Fibroblast of mammary gland (primary cell): ENCODE results near the gene FKRP.
"Not testable (repeated sequence)": the region's sequence is repeated elsewhere in the genome, so short reads cannot be mapped to it uniquely, and the experiment has no call there.

ENCODE experiments used
- DNase-seq: peaks from one replicate; pipeline ENCODE4 v3.0.0-alpha.2; 2010; ENCODE audit warnings: low read depth
- H3K4me3 ChIP-seq: 2 replicates; pipeline ENCODE4 v1.5.1; 2011; ENCODE audit warnings: low read depth, mild to moderate bottlenecking, low read length, moderate library complexity; ENCODE audit not compliant: control insufficient read depth
- TF ChIP-seq, protein P1 (sequence below): conservative IDR thresholded peaks from 2 replicates; pipeline ENCODE4 v1.5.1; 2011; ENCODE audit warnings: low read depth, low read length, inconsistent platforms; ENCODE audit not compliant: control insufficient read depth, insufficient read depth

The FKRP gene

DNA sequence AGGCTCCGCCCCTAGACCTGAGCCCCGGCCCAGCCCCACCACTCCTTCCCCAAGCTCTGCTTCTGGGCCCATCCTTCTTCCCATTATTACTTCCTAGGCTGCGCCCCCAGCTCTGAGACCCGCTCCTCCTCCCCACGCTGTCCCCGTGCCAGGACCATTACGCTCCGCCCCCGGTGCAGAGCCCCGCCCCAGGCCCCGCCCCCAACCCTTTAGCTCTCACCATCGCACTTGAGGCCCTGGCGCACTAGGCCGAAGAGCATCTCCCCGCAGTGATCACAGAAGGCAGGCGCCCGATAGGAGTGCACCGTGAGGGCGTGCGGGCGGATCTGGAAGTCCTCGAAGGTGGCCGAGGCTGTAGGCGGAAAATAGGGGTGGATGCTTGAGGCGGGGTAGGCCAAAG, 35.2 kb upstream of the FKRP start:
- TF ChIP-seq, protein P1, sequence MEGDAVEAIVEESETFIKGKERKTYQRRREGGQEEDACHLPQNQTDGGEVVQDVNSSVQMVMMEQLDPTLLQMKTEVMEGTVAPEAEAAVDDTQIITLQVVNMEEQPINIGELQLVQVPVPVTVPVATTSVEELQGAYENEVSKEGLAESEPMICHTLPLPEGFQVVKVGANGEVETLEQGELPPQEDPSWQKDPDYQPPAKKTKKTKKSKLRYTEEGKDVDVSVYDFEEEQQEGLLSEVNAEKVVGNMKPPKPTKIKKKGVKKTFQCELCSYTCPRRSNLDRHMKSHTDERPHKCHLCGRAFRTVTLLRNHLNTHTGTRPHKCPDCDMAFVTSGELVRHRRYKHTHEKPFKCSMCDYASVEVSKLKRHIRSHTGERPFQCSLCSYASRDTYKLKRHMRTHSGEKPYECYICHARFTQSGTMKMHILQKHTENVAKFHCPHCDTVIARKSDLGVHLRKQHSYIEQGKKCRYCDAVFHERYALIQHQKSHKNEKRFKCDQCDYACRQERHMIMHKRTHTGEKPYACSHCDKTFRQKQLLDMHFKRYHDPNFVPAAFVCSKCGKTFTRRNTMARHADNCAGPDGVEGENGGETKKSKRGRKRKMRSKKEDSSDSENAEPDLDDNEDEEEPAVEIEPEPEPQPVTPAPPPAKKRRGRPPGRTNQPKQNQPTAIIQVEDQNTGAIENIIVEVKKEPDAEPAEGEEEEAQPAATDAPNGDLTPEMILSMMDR: no peak
- DNase-seq: no peak
- H3K4me3 ChIP-seq: no peak overlapping the region

DNA sequence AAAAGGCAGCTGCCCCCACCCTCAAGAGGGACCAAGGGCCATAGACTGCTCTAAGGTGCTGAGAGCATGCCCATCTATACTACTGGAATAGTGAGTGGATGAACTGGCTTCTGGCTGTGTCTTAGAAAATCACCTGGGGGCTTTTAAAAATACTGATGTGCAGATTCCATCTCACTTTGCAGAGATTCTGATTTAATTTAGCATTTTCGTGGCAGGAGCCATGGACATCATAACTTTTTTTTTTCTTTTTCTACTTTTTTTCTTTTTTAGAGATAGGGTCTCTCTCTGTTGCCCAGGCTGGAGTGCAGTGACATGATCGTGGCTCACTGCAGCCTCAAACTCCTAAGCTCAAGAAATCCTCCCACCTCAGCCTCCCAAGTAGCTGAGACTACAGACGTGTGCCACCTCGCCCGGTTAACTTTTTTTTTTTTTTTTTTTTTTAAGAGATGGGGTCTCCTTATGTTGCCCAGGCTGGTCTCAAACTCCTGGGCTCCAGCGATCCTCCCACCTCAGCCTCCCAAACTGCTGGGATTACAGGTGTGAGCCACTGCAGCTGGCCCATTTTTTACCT, 33.0 kb upstream of the FKRP start:
- DNase-seq, H3K4me3 ChIP-seq: not testable (repeated sequence)

DNA sequence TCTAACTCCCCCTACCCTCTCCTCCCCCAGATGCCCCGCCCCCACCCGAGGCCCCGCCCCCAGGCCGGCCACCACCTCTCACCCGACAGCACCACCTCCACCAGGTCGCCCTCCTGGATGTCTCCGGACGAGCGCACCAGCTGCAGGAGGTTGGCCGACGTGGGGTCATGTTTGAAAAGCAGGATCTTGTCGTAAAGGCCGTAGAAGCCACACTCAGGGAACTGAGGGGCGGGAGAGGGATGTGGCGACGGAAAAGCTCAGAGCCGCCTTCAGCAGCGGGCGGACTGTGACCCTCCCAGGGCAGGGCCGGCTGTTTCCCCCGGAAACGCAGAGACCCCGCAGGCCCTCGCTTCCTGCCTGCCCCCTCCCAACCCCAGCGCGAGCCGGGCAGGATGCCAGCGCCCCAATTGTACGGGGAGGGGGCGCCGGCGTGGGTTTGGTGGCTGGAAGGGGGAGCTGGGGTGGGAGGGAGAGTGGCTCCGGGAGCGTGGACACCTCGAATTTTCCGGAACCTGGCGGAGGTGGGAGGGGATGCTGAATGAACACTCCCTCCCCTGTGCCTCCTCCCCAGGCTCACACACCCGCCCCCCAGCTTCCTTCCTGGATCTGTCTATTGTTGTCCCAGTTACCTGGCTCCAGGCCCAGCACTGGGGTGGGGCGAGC, 31.9 kb upstream of the FKRP start:
- DNase-seq: peak; percentile 70
- H3K4me3 ChIP-seq: peak overlapping the region; percentile 67
- TF ChIP-seq, protein P1: no peak

DNA sequence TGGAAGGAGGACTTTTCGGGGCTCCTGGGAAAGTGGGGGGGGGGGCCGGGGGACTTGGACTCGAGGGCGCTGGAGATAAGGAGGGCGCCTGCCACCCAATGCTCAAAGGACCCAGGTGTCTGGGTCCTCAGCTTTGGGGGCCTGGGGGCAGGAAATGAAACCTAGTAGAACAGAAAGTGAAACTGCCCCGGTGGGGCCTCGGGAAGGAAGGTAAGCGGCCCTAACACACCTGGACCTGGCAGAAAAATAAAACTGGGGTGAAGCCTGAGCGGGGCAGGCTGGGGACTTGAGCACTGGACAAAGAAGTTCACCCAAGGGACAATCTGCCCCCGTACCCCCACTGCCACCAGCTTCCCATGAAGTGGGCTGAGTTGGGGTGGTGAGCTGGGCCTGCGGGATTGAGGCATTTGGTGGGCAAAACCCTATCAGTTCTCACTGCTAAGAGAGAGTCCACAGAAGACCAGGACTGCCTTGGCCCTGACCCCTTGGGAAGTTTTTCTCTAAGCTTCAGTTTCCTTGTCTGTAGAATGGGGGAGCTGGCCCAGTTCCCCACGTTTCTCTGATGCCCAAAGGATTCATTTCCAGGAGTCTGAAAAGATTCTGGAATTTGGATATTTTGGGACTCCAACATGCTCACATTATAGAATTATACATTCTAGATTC, 31.3 kb upstream of the FKRP start:
- TF ChIP-seq, protein P1: no peak
- DNase-seq: no peak
- peak overlapping the region; percentile 67 for H3K4me3 ChIP-seq

DNA sequence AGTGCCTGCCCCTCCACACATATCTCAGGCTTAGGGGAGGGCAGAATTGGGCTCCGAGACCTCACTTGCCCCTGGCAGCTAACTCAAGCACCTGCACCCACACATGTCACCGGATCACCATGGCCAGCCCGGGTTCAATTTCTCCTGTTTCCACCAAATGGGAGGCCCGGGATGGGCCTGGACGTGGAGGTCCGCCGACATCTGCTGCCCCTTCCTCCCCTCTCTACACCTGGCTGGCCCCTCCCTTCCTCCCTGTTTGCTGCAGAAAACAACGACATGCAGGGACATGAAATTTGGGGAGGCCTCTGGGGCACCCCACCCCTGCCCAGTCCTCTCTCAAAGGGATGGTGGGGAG, 30.3 kb upstream of the FKRP start:
- H3K4me3 ChIP-seq: peak overlapping the region; percentile 80
- TF ChIP-seq, protein P1: no peak
- DNase-seq: no peak

DNA sequence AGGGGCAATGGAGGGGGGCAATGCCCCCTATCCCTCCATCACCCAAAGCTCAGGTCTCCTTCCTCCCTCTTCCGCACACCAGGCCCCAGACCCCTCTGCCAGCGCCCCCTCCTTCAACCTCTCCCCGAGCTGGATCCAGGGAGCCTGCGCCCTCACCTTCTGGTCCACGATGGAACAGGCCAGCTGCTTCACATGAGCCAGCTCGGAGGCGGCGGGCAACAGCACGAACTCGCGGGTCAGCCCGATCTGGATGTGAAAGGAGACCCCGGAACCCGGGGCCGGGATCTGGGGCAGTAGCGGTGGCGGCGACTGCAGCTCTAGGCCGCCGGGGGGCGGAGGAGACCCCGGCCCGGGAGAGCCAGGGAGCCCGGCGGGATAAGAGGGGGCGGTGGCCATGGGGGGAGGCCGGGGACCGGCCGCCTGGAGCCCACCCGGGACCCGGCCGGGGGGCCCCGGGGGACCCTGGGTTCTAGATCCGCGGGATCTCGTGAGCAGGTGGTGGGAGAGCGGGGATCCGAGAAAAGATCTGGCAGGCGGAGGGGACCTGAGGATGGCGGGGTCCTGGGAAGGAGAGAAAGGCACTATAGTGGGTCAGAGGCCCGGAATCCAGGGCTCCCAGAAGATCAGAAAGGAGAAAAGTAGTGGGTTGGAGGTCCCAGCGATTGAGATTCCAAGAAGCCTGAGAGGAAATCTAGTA, 29.7 kb upstream of the FKRP start:
- peak overlapping the region; percentile 80 for H3K4me3 ChIP-seq
- TF ChIP-seq, protein P1: no peak
- no peak for DNase-seq

DNA sequence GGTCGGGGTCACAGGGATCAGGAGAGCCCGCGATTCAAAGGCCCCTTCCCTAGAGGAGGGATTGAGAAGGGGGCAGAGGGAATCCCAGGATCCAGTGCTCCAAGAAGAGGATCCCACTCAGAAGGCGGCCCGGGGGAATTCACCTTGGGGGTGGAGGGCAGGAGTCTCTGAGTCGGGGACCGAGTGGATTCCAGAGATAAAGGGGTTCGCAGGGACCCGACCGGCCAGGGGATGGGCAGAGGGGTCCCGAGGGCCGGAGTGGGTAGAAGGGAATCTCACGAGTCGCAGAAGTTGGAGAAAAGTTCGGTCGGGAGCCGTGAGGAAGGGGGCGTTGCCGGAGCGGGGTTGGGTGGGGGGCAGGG, 29.2 kb upstream of the FKRP start:
- TF ChIP-seq, protein P1: no peak
- no peak for DNase-seq
- H3K4me3 ChIP-seq: peak overlapping the region; percentile 80
